HL-60 (cell line): ENCODE results near the gene TMEM72.

ENCODE experiments used
- GABPA ChIP-seq: IDR thresholded peaks from 2 replicates; pipeline ENCODE4 v1.6.1; 2012; ENCODE audit warnings: low read depth
- POLR2AphosphoS5 ChIP-seq: IDR thresholded peaks from 2 replicates; pipeline ENCODE4 v1.6.1; 2012; ENCODE audit warnings: low read depth
- TF ChIP-seq, protein P1 (sequence below): IDR thresholded peaks from one replicate; pipeline ENCODE4 v1.5.1; 2011; ENCODE audit warnings: low read length, control low read depth, inconsistent platforms; ENCODE audit not compliant: insufficient read depth
- TF ChIP-seq, protein P2 (sequence below): IDR thresholded peaks from 2 replicates; pipeline ENCODE4 v1.6.1; 2012; ENCODE audit warnings: low read depth; ENCODE audit not compliant: insufficient replicate concordance

DNA sequence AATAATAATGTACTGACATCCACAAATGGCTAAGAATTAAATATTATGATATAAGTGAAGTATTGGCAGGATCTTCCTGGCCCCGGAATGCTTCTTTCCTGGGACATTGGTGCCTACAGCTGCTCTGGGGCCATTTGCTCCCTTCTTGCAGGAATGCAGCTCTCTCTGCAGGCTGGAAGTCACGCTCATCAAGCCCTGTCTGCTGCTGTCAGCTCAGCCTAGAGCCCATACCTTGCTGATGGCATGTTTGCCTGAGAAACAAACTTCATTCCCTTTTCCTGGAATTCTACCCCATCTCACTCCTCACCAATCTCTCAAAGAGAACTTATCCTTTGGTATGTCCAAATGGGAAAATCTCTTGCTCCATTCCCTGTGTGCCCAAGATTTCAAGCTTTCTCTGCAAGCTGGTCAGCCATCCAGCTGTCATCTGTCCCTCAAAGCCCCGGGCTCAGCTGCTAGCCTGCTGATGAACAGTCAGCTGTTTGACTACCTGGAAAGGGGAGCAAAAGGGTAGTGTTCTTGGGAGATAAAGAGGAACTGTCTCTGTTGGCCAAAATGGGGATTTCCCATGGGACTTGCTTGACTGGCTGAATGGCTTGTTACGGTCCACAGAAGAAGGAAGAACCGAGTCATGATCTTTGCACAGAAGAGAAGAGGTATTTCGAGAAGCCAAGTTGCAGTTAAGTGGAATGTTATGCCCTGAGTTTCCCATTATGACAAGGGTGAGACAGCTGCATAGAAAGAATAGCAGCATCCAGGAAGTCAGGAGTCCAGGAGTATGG, 36.4 kb downstream of the TMEM72 start:
- TF ChIP-seq, protein P1, sequence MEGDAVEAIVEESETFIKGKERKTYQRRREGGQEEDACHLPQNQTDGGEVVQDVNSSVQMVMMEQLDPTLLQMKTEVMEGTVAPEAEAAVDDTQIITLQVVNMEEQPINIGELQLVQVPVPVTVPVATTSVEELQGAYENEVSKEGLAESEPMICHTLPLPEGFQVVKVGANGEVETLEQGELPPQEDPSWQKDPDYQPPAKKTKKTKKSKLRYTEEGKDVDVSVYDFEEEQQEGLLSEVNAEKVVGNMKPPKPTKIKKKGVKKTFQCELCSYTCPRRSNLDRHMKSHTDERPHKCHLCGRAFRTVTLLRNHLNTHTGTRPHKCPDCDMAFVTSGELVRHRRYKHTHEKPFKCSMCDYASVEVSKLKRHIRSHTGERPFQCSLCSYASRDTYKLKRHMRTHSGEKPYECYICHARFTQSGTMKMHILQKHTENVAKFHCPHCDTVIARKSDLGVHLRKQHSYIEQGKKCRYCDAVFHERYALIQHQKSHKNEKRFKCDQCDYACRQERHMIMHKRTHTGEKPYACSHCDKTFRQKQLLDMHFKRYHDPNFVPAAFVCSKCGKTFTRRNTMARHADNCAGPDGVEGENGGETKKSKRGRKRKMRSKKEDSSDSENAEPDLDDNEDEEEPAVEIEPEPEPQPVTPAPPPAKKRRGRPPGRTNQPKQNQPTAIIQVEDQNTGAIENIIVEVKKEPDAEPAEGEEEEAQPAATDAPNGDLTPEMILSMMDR = no peak
- no peak for TF ChIP-seq POLR2AphosphoS5
- no peak for TF ChIP-seq GABPA
- TF ChIP-seq, protein P2, sequence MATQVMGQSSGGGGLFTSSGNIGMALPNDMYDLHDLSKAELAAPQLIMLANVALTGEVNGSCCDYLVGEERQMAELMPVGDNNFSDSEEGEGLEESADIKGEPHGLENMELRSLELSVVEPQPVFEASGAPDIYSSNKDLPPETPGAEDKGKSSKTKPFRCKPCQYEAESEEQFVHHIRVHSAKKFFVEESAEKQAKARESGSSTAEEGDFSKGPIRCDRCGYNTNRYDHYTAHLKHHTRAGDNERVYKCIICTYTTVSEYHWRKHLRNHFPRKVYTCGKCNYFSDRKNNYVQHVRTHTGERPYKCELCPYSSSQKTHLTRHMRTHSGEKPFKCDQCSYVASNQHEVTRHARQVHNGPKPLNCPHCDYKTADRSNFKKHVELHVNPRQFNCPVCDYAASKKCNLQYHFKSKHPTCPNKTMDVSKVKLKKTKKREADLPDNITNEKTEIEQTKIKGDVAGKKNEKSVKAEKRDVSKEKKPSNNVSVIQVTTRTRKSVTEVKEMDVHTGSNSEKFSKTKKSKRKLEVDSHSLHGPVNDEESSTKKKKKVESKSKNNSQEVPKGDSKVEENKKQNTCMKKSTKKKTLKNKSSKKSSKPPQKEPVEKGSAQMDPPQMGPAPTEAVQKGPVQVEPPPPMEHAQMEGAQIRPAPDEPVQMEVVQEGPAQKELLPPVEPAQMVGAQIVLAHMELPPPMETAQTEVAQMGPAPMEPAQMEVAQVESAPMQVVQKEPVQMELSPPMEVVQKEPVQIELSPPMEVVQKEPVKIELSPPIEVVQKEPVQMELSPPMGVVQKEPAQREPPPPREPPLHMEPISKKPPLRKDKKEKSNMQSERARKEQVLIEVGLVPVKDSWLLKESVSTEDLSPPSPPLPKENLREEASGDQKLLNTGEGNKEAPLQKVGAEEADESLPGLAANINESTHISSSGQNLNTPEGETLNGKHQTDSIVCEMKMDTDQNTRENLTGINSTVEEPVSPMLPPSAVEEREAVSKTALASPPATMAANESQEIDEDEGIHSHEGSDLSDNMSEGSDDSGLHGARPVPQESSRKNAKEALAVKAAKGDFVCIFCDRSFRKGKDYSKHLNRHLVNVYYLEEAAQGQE = no peak
